ENCODE results near the gene FPR1.
A peak's percentile ranks its signal among the peaks of the same experiment; 100 is the strongest.

FPR1 gene

DNA sequence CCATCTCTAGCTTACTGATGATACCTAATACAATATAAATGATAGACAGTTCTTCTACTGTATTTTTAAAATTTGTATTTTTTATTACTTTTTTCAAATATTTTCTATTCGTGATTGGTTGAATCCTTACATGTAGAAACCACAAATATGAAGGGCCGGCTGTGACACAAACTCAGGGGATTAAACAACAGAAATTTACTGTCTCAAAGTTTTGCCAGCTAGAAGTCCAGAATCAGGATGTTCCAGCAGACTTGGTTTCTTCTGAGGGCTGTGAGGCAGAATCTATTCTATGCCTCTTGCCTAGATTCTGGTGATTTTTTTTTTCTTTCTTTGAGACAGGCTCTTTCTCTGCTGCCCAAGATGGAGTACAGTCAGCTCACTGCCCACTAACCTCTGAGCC lies 13.8 kb downstream of the FPR1 start:
- no peak for DNase-seq (ENCODE audit: low spot score)

DNA sequence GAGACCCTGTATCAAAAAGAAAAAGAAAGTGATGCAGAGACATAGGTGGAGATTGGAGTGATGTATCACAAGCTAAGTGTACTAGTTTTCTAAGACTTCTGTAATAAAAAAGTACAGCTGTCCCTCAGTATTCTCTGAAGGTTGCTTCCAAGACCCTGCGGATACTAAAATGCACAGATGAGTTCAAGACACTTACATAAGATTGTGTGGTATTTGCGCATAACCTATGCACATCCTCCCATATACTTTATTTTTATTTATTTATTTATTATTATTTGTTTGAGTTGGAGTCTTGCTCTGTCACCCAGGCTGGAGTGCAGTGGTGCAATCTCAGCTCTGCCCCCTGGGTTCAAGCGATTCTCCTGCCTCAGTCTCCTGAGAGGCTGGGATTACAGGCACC lies 14.3 kb downstream of the FPR1 start:
- DNase-seq (ENCODE audit: low spot score) = no peak

DNA sequence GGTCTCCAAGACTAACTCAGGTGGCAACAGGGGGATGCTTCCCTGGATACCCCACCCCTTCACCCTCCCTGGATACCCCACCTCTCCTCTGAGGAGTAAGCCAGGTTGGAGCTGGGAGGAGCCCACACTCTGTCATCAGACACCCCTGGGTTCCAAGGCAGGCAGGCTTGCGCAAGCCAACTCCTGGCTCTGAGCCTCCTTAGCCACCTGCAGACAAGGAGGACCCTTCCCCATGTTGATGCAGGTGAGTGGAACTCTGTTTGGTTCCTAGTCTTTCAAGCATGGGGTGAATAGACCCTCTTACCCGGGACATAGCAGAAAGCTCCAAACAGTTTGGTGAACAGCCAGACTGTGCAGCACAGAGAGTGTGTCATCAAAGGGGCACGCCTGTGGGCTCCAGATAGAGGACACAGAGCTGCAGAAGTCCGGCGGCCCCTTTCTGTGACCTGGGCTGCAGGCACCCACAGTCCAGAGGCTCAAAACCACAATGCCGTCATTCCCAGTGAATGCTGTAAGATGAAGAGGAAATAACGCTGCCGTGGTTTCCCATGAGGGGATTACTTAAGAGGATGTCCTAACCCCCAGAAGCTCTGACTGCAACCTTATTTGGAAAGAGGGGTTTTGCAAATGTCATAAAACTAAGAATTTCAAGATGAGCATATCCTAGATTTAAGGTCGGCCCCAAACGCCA lies 15.8 kb downstream of the FPR1 start:
- no peak for DNase-seq (ENCODE audit: low spot score)

DNA sequence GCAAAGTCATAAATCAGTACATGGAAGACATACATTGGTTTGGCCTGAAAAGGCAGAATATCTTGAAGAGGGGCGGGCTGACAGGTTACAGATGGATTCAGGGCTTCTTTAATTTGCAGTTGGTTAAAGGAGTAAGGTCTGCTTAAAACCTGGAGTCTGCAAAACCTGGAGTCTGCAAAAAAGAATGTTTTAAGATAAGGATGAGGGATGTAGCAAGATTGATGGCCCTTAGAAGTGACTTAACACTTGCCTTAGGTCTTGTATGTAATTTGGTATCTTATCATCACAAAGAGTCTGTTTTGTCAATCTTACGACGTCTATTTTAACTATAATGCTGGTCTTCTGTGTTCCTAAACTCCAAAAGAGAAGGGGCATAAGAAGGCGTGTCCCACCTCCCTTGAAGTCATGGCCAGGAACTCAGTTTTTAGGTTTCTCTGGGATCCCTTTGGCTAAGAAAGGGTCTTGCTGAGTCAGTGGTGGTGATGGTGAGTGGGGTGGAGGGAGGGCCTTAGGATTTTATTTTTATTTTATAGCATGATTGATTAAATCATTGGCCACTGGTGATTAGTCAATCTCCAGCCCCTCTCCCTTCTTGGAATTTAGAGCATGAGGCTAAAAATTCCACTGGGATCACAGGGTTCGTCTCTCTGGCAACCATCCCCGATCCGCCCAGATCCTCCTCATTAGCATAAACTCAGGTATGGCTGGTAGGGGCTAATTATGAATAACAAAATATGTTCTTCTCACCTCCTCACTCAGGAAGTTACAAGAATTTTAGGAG lies 17.7 kb downstream of the FPR1 start:
- DNase-seq (ENCODE audit: low spot score) = no peak

DNA sequence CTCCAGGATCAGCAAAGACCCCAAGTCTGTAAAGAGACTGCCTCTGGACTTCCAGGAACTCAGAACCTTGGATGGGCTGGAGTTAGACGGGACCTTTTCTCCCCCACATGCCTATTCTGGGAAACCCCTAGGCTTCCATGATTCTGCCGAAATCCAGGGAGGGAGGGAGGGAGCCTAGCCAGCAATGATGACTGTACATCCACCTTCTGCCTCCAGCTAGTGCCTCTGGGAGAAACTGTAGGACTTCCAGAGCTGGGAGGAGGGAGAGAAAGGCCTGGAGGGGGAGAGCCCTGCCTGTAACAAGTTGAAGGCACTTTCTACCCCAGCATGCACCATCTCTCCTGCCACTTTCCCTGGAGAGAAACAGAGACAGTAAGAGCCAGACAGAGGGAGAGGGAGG lies 21.9 kb downstream of the FPR1 start:
- DNase-seq (ENCODE audit: low spot score) = no peak

DNA sequence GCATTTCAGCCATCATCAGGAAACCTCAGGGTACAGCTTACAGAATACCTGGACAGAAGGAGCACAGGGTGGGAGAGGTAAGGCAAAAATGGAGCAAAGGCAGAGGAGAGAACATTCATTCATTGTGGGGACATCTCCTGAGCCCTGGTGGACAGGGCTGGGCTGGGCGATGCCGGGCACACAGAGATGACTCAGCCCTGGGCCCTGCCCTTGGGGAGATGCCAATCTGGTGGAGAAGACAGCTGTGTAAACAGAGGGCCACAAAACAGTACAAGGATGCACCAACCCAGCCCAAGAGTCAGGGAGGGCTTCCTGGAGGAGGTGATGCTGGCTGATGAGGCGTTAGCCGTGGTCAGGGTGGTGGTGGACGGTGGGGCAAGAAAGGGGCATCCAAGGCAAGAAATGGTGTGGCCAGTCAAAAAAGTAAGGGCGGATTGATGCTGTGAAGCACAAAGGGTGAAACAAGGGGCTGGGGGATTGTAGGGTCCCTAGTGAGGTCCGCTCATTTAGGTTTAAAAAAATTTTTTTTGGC lies 24.3 kb downstream of the FPR1 start:
- no peak for DNase-seq (ENCODE audit: low spot score)

DNA sequence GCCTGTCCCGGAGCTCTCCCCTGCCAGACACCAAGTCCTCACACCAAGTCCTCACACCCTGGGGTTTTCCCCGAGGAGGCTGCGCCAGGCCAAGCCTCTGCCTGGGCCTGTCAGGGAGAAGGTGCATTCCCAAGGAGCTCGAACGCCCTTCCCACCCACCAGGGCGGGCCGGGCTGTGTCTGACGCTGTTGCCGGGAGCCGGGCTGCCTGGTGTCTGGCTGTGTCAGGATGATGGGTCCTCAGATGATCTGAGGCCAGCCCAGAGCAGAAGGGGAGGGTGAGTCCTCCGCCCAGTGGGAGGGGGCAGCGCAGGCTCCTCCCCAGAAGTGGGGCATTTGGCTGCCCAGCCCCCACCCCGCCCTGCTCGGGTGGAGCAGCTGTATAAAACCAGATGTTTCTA lies 25.6 kb downstream of the FPR1 start:
- peak; percentile 52 for DNase-seq (ENCODE audit: low spot score)

DNA sequence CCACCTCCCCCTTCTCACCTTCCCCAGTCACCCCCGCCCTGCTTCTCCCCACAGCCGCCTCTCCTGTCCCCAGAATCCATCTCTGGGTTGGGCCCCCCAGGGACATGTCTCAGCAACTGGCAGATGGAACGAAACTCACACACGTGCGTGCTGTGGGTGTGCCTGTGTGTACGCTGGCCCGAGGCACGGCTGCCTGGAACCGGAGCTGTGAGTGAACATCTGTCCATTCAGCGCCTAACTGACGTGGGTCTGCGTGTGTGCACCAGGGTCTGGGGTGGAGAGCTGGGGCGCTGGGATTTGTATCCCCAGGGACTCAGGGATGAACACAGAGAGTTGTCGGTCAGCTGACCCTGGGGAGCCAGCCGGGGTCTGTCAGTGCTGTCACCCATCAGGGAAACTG lies 27.1 kb downstream of the FPR1 start:
- DNase-seq (ENCODE audit: low spot score) = no peak

DNA sequence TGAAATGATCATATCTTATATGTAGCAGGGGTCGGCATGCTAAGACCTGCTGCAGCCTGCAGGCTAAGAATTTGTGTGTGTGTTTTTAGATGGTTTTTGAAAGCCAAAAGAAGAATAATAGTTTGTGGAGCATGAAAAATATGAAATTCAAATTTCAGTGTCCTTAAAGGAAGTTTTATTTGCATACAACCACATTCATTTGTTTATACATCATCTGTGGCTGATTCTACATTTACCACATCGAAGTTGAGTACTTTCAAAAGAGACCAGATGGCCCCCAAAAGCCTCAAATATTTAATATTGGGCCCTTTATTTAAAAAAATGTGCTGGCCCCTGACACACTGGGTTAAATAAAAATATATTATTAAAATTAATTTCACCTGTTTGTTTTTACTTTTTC lies 29.2 kb downstream of the FPR1 start:
- no peak for DNase-seq (ENCODE audit: low spot score)

DNA sequence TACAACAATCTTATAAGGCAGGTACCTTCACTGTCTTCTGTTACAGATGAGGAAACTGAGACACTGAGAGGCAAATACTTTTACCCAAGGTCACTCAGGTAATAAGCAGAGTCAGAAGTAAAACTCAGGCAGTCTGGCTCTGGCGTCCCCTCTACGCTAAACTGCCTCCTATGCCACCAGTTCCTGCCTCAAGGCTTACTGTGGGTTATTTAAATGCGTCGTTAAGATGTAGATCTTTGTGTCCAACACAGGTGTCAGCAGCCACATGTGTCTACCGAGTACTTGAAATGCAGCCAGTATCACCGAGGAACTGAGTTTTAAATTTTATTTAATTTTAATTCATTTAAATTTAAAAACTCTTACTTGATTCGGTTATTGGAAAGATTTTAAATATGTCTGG lies 29.8 kb downstream of the FPR1 start:
- DNase-seq (ENCODE audit: low spot score) = no peak

DNA sequence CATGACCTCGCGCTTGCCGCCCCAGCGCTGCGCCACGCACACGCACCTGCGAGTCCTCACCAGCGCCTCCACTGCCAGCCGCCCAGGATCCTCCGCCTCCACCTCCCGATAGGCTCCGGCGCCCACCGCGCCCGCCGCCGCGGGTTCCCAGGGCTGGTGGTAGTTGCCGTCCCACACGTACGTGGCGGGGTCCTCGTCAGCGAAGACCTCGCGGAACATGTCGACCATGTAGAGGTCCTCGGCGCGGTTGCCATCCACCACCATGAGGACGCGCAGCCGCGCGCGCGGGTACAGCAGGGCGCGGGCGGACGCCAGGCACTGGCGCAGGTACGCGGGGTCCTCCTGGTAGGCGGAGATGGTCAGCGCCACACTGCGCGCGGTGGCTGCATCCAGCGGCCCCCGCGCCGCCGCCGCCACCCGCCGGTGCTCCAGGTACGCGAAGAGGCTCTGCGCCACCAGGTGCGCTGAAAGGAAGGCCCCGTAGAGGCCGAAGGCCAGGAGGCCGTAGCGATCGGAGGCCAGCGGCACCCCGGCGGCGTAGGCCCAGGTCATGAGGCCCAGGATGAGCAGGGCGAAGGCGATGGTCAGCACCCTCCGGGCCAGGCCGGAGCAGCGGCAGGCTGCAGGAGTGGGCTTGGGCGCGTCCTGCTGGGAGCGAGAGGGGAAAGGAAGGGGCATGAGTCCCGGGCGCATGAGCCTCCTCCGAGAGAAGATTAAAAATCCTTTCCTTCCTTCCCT lies 32.3 kb downstream of the FPR1 start:
- peak; percentile 53 for DNase-seq (ENCODE audit: low spot score)

DNA sequence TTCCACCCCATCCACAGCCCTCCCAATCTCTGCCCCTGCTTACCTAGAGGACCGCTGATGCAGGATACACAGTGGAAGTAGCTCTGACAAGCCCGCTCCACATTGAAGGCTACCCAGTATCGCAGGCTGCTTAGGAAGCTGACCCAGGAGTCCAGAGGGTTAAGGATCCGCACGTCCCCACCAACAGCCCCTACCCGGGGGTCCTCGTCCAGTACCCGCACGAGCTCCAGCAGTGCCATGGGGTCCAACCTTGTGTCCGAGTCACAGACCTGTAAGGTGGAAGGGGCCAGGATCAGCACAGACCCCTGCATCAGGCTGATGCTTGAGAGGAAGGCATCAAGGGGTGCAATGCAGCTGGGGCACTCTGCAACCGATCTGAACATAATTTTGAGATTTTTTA lies 34.8 kb downstream of the FPR1 start:
- DNase-seq (ENCODE audit: low spot score) = no peak

DNA sequence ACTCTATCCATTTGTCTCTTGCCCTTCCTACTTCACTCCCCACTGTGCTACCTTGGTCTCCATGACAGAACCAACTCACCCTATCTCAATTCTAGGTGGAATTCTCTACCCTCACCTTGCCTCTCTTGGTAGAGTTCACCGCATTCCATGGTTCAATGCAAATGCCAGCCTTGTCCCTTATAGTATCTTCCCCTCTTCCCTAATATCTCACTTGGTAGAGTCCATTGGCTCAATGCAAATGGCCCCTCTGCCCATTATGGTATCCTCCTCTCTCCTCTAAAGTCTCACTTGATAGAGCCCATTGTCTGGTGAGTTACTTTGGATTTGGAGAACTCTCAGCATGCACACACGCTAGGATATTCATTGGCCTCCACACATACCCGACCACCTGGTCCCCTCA lies 35.8 kb downstream of the FPR1 start:
- no peak for DNase-seq (ENCODE audit: low spot score)

DNA sequence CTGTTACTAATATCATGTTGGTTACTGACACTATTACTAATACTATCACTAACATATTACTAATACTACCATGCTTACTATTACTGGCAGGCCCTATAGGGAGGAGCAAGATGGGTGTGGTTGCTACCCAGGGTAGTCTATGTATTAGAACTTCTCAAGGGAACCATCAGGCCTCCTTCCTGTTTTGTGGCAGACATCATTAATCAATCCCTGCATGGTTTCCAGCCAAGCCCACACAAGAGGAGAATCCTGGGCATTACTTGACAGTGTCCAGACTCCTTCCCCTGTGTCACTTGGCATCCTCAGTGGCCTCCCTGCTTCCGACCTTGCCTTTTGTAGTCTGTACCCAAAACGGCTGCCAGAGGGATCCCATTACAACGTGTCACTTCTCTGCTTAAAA lies 36.8 kb downstream of the FPR1 start:
- DNase-seq (ENCODE audit: low spot score) = no peak

DNA sequence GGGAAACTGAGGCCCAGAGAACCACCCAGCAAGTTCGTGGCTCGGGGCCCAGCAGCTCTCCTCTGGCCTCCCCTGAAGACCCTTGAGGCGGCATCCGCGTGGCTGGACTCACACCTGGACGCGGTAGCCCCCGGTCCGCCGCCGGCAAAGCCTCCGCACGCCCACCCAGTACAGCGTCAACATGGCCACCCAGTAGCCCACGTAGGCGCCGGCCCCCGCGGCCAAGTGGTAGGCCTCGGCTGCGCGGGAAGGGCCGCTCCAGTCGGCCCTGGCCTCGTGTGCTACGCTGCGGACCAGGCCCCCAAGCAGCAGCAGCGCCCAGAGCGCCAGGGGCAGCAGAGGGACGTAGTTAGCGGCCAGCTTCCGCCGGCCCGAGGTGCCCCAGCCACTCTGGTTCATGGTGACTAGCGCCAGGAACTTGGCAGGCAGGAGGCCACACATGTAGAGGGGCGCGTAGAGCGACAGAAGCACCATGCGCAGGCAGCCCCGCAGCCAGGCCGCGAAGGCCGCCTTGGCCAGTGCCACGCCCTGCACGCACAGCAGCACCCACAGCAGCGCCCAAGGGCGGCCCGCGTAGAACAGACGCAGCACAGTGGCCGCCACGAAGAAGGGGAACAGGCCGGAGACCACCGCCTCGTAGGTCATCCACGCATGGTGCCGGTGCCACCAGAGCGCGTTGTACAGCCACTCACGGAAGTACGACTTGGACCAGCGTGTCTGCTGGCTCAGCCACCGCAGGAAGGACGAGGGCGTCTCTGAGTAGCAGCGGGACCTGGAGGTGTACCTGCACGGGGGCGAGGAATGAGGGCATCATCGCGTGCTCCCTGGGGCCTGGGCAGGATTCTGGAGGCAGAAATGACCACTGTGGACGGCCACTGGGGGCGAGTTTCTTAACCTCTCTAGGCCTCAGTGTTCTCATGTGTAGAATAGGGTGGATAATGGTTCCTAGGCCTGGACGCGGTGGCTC lies 38.1 kb downstream of the FPR1 start:
- DNase-seq (ENCODE audit: low spot score) = no peak

DNA sequence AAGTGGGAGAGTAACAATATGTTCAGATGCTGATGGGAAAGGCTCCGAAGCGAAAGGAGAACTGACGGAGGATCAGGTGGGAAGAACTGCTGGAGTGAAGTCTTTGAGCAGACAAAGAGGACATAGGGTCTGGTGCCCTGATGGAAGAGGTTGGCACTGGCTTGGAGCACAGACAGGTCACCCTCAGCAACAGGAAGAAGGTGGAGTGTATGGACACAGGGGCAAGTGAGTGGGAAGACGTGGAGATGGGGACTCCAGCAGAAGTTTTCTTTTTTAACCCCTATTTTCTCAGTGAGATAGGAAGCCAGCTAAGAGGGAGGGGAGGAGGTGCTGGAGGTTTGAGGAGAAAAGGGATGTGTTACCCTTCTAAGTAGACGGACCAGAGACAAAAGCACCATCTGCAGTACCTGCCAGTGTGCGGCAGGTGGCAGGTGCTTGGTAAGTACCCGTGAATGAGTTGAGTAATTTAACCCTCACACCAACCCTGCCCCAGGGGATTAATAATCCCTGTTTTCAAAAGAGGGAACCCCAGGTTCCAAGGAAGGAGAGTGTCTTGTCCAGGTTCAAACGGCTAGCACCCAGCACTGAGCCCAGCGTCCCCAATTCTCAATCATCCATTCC lies 39.1 kb downstream of the FPR1 start:
- no peak for DNase-seq (ENCODE audit: low spot score)

DNA sequence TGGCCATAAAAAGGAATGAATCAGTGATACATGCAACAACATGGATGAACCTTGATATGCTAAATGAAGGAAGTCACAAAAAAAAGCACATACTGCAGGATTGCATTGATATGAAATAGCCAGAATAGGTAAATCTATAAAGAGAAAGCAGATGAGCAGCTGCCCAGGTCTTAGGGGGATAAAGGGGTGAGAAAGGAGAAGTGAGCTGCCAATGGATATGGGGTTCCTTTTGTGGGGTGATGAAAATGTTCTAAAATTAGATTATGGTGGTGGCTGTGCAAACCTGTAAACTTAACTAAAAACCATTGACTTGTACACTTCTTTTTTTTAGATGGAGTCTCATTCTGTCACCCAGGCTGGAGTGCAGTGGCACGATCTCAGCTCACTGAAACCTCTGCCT lies 40.0 kb downstream of the FPR1 start:
- no peak for DNase-seq (ENCODE audit: low spot score)

DNA sequence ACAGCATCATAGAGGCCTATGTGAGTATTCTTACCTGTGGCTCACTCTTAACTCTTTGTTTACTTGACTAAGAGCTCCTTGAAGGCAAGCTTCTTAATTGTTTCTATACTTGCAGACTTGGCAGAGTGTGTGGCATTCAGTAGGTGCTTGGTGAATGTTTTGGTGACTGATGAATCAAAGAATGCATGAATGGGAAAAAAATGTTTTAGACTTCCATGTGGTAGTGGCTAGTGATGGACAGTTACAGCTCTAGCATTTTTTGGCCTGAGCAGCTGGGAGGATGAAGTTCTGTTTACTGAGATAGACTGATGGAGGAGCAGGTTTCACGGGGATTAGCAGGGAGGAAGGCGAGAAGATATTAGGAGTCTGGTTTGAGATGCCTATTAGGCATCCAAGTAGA lies 41.5 kb downstream of the FPR1 start:
- DNase-seq (ENCODE audit: low spot score) = no peak

DNA sequence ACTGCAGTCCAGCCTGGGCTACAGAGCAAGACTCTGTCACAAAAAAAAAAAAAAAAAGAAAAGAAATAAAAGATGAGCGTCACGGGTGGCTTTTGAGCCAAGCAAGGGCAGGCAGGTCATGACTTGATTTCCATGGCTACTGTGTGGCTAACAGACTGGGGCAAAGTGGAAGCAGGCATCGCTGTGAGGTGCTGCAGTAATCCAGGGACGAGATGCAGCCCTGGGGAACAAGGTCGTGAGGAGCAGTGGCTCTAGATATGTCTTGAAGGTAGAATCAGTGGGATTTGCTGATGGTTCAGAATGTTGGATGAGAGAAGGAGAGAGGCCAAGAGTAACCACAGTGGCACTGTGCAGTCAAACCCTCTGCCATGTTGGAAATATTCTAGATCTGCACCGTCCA lies 42.1 kb downstream of the FPR1 start:
- DNase-seq (ENCODE audit: low spot score) = no peak

DNA sequence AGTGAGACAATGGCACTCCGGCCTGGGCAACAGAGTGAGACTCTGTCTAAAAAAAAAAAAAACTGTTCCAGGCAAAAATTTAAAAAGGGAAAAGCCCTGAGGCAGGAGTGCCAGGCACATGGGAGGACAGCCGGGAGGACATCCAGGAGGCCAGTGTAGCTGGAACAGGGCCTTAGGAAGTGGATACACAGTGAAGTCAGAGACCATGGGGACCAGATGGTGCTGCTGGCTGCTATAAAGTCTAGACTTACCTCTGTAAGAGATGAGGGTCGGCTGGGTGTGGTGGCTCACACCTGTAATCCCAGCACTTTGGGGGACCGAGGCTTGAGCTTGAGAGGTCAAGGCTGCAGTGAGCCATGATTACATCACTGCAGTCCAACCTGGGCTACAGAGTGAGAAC lies 42.9 kb downstream of the FPR1 start:
- no peak for DNase-seq (ENCODE audit: low spot score)

DNA sequence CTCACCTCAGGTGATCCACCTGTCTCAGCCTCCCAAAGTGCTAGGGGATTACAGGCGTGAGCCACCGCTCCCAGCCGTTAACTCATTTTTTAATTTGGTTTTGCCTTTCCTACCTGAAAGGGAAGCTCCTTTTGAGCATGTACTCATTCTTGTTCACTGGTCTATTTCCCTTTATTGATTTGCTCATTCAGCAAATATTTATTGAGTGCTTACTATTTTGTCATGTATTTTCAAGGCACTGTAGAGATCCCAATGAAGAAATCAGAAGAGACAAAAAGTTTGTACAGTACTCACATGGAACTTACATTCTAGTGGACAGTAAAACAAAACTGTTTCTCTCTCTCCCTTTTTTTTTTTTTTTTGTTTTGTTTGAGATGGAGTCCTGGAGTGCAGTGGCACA lies 44.8 kb downstream of the FPR1 start:
- no peak for DNase-seq (ENCODE audit: low spot score)
